GM18517 (cell line): ENCODE results near the gene CHMP4B.

Experiments
- ATAC-seq: cut with Tn5 transposase; IDR thresholded peaks from one replicate; pipeline ENCODE4 v1.9.1; 2021; ENCODE audit warnings: mild to moderate bottlenecking, moderate library complexity; ENCODE audit not compliant: unreplicated experiment

Gene CHMP4B

DNA sequence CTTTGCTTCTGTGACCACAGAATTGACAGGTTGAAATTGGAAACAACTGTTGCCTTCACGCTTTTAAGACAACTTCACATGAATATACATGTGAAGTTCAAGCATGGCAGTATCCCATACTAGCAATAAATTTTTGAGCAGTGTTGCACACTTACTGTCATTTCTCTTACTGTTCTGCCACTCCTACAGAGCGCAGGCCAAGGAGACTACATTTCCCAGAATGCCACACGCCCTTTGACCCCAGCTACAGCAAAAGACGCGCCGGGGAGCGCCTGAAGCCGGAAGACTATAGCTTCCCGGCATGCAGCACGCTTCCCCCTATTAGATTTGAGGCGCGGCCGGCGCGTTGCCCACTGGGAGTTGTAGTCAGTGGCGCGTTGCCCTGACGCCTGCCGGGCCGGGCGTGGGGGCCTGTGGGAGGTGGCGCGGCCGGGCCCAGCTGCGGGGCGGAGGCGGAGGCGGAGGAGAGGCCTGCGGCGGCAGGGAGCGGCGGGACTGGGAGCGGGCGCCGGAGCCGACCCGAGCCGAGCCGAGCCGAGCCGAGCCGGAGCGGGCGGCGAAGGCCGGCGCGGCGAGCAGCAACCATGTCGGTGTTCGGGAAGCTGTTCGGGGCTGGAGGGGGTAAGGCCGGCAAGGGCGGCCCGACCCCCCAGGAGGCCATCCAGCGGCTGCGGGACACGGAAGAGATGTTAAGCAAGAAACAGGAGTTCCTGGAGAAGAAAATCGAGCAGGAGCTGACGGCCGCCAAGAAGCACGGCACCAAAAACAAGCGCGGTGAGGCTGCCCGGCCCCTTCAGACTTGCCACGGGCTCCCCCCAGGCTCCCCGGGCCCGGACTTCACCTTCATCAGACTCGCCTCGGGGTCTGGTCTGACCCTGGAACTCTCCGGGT, at the start of gene CHMP4B:
CHMP4B (plus strand) TSS at position 464 of the 891 bp plus-strand sequence; CDS start at position 585, 121 bp downstream.
- peak; percentile 93 for ATAC-seq

DNA sequence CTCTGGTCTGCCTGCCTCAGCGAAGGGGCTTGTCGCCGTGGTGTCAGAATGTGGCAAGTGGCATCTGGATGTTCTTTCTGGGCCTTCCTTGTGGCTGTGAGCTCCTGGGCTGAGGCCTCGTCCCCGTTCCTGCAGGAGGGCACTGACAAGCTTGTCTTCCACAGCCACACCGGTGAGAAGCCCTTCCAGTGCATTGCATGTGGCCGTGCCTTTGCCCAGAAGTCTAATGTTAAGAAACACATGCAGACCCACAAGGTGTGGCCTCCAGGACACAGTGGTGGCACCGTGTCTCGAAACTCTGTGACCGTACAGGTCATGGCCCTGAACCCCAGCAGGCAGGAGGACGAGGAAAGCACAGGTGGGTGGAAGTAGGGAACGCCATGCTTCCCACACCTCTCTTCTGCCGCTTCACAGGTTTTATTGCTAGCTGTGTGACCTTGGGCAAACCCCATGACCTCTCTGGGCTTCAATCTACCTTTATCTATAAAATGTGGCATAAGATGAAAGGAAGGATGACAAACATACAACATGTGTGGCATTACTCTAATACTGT, 49.4 kb upstream of the CHMP4B start:
- ATAC-seq, result no peak

GRCh38 chr20:33765099-33765498, 46.0 kb upstream of the CHMP4B start:
- ATAC-seq, result no peak

DNA sequence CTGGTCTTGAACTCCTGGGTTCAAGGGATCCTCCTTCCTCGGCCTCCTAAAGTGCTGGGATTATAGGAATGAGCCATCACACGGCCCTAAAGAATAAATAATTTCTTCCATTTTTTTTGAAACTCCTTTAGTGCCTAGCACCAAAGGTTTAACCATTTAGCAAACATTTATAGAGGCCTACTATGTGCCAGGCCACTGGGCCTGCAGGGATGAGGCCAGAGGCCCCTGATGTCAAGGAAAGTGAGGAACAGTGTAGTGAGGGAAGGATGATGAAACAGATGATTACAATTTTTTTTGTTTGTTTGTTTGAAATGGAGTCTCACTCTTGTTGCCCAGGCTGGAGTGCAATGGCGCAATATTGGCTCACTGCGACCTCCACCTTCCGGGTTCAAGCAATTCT, 45.6 kb upstream of the CHMP4B start:
- no peak for ATAC-seq

DNA sequence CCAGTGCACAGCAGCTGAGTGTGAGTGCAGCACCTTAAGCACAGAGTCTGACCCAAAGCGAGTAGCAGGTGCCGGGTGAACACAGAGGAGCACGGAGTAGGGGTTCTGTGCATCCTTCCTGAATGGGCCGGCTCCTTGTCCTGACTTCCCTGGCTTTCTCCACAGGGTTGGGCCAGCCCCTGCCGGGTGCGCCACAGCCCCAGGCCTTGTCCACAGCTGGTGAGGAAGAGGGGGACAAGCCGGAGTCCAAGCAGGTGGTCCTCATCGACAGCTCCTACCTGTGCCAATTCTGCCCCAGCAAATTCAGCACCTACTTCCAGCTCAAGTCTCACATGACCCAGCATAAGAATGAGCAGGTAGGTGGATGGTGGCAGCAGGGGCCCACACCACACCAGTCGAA, 44.5 kb upstream of the CHMP4B start:
- no peak for ATAC-seq

DNA sequence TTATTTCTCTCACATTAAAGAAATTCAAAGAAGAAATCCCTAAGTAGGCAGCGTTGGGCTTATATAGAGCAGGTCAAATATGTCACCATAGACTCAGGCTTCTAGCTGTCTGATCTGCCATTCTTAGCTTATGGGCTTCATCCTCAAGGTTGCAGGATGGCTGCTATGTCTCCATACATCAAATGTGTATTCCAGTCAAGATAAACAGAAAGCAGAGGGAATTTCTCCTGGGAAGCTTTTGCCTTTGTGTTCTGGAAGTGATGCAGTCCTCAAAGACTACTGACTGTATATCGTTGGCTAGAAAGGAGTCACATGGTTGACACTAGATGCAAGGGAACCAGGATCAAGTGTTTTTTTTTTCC, 43.4 kb upstream of the CHMP4B start:
- no peak for ATAC-seq

DNA sequence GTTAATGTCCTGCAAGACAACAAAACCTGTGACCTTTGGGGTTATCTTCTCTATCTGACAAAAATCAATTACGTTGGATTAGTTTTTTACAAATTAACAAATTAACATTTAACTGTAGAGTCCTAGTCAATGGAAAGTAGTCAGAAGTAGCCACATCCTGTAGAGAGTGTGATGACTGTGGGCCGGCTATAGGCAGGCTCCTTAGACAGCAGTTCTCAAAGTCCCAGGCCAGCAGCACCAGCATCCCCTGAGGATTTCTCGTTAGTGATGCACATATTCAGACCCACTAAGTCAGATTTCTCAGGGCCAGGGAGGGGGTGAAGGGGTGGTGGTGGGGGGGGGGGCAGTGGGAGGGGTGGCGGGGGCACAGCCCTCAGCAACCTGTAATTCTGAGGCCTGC, 42.1 kb upstream of the CHMP4B start:
- no peak for ATAC-seq

DNA sequence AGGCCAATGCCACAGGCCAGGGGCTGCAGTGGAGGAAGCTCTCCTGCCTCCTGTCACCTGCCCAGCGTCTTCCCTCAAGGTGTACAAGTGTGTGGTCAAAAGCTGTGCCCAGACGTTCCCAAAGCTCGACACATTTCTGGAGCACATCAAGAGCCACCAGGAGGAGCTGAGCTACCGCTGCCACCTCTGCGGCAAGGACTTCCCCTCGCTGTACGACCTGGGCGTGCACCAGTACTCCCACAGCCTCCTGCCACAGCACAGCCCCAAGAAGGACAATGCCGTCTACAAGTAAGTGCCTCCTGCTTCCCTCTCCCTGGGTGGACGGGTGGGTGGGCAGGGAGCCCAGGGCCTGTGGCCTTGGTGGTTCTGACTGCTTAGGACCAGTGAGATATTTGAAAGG, 41.1 kb upstream of the CHMP4B start:
- no peak for ATAC-seq

- ATAC-seq, result no peak
These were observed 39.2 kb upstream of the CHMP4B start for GRCh38 chr20:33771938-33772337.

DNA sequence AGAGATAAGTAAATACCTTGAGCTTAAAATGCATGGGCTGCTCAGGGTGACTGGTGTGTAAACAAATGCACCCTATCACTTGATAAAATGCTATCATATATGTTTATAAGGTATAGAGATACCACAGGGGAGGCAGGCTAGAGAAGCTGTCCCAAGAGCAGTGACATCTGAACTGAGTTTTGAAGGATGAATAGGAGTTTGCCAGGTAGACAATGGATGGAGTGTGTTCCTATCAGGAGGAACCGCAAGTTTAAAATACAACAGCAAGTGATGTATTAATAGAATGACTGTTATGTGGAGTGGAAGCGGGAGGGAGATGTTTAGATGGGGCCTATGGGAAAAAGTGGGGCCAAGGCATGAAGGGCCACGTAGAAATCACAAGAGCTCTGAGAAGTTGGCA, 38.7 kb upstream of the CHMP4B start:
- no peak for ATAC-seq

DNA sequence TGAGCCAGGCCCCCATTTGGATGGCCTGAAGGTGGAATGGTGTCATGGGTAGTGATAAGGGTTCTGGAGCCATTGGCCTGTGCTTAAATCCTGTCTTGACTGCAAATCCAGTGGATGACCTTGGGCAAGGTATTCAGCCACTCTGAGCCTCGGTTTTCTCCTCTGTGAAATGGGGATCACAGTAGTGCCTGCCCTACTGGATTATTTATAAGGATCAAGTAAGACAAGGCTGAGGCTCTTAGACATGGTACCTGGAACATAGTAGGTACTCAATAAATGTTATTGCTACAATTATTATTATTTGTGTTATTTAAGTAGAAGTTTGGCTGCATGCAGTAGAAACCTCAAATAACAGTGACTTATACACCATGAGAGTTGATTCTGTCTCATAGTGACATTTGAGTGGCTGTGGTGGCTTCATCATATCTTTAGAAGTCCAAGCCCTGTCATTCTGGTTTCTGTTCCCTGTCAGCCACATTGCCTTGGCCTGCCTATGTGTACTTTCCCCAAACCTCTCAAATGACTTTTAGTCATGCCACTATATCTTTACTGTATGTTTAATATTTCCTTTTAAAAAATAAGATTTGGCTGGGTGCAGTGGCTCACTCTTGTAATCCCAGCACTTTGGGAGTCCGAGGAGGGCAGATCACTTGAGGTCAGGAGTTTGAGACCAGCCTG, 37.6 kb upstream of the CHMP4B start:
- ATAC-seq, result no peak

- ATAC-seq, result no peak
These were observed 33.3 kb upstream of the CHMP4B start for GRCh38 chr20:33777816-33778215.

- ATAC-seq, result no peak
These were observed 30.0 kb upstream of the CHMP4B start for GRCh38 chr20:33781133-33781532.

- no peak for ATAC-seq
These were observed 29.2 kb upstream of the CHMP4B start for GRCh38 chr20:33781945-33782344.

DNA sequence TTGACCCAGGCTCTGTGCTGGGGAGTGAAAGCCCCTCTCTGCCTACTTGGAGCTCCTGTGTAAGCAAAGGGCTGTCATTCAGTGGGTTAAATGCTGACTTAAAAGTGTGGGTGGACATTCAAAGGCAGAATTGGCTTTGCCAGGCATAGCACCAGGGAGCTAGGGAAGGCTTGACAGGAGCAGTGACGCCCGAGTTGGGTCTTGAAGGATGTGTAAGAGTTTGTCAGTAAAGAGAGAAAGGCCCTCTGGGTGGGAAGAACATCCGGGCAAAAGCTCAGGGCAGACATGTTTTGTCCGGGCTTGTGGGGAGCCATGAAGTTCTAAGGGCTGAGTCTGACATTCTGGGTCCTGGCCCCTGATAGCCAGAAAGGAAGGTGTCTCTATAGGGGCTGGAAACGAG, 27.9 kb upstream of the CHMP4B start:
- ATAC-seq, result no peak

- no peak for ATAC-seq
These were observed 27.3 kb upstream of the CHMP4B start for GRCh38 chr20:33783818-33784217.

DNA sequence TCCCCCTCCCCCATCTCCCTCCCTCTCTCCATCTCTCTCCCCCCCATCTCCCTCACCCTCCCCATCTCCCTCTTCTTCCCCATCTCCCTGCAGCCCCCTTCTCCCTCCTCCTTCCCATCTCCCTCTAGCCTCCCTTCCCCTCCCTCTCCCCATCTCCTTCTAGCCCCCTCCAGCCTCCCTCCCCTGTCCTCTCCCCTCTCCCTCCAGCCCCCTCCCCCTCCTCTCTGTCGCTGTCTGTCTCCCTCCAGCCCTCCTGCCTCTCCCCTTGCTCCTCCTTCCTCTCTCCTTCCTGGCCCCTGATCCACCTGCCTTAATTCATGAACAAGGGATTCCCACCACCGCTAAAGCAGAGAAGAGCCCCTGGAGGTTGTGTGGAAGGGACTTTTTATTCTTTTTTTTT, 26.9 kb upstream of the CHMP4B start:
- no peak for ATAC-seq

- ATAC-seq, result no peak
These were observed 25.6 kb upstream of the CHMP4B start for GRCh38 chr20:33785503-33785902.

DNA sequence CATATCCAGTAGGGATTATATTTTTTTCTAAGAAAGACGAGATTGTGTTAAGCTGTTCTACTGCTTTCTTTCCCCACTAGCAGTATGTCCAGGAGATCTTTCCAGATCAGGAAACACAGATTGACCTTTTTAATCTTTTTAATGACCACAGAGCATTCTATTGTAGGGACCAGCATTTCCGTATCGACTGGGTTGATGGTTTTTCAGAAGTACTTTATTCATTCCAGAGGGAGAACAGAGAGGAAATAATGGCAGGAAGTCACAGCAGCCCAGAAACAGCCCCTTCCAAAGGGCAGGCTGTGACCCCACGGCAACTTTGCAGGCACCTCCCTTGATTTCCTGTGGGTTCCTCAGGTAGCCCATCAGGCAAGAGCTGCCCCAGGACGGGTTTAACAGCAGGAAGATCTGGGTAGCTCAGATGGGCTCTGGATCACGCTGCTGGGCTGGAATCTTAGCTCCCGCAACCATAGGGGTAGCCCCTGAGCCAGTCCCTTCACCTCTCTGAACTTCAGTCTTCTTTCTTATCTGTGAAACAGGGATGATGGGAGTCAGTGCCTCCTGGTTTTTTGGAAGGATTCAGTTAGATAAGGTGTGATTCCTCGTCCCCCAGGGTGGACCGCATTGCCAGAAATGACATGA, 23.8 kb upstream of the CHMP4B start:
- no peak for ATAC-seq

- ATAC-seq, result no peak
These were observed 22.6 kb upstream of the CHMP4B start for GRCh38 chr20:33788351-33789049.
